NCI-H345 treated with DMSO at 0.1 percent for 48 hours (cell line): ENCODE measurements around the gene LCE5A.
"Not testable (repeated sequence)": the region's sequence is repeated elsewhere in the genome, so short reads cannot be mapped to it uniquely, and the experiment has no call there.

ENCODE experiments used
- DNase-seq: peaks from one replicate; lab custom pipeline; 2025; ENCODE audit not compliant: unreplicated experiment; lab: John Stamatoyannopoulos, UW

The LCE5A gene

DNA sequence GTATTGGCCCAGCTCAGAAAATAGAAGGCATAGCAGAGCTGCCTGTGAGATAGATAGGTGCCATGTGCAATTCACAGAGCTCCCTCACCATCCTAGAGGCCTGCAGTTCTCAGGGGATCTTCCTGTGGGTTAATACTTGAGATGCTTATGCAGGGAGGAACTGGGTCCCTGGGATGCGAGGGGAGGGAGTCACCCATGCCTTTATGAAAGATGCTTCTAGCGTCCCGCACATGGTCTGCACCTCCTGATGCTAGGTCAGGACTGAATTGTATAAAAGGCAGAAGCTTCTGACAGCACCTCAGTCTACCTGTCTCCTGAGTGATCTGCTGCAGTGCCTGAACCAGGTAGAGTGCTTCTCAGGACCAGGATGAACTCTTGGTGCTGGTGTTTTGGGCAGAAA, at the start of gene LCE5A:
Gene LCE5A (plus strand): TSS at position 301 of the 400 bp plus-strand sequence. CDS start 732 bp downstream, outside the sequence.
- DNase-seq = no peak

DNA sequence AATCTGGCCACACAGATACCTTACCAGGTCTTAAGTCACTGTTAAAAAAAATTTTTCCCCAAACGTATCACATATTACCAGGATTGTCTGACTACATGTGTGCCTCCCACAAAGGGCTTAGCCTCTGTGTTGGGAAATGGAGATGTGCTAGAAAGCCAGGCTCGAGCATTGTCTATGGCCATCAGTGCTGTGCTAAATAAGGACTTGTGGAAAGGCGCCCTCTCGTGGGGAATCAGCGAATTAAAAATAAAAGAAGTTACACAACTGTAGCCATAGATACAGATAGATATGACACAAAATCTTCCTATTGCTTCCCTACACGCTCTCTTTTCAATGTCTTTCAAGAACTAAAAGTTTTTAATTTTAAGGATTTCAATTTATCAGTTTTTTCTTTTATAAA, 49.1 kb upstream of the LCE5A start:
- no peak for DNase-seq

GRCh38 chr1:152462636-152463035, 48.0 kb upstream of the LCE5A start:
- DNase-seq = no peak

DNA sequence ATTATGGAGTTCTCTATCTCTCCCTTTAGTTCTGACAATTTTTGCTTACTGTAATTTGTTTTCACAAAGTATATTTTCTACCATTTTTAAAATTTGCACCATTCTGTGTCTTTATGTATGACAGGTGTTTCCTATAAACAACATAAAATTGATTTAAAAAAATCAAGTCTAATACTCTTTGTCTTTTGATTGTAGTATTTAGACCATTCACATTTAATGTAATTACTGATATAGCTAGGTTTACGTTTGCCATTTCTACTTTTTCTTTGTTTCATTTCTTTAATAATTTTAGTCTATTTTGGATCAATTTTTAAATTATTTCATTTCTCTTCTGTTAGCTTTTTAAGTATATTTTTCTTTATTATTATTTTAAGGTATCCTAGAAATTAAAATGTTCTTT, 44.4 kb upstream of the LCE5A start:
- no peak for DNase-seq

- no peak for DNase-seq
Observed at GRCh38 chr1:152473887-152474537, 36.6 kb upstream of the LCE5A start.

- no peak for DNase-seq
Observed at GRCh38 chr1:152479792-152480595, 30.6 kb upstream of the LCE5A start.

- no peak for DNase-seq
Observed at GRCh38 chr1:152481869-152482664, 28.5 kb upstream of the LCE5A start.

DNA sequence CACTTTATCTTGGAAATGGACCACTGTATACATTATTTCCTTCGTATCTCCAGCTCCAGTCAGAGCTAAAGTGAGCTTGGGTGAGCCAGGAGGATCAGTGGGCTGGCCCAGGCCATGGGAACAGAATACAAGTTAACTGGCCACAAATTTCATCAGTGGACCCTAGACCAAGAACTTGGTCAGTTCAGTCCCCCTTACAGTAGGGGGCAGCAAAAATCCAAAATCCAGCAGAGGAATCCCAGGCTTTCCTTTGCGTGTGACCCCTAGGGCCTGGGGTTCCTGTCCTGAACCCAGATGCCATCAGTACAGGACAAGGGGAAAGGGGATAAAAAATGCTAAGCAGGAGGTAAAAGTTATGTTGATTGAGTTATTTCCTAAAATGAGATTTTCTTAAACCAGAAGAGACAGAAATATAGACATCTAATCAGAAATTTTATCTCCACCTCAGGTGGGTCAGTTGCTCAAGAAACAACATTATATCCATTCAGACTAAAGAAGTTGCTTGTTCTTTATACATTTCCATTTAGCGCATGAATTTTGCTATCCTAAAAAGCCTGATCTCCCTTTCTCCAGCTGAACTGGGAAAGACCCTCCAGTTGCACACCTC, 24.1 kb upstream of the LCE5A start:
- DNase-seq = no peak

DNA sequence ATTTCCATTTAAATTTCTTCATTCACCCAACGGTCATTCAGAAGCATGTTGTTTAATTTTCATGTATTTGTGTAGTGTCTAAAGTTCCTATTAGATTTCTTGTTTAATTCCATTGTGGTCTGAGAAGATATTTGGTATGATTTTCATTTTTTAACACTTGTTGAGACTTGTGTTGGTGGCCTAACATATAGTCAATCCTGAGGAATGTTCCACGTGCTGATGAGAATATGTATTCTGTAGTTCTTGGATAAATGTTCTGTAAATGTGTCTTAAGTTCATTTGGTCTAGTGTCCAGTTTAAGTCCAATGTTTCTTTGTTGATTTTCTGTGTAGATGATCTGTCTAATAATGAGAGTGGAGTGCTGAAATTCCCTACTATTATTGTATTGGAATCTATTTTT, 22.7 kb upstream of the LCE5A start:
- DNase-seq = no peak

DNA sequence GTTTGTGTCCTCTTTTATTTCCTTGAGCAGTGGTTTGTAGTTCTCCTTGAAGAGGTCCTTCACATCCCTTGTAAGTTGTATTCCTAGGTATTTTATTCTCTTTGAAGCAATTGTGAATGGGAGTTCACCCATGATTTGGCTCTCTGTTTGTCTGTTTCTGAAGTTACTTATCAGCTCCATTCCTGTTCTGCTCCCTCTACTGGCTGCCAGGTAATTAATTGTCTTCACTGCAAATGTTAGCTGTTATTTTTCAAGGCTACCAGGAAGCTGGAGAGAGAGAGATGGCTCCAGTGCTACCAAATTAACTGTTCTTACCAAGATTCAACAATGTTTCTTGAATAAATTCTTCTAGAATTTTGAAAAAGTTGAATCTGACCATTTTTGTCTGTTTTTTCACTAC, 19.1 kb upstream of the LCE5A start:
- not testable (repeated sequence) for DNase-seq

DNA sequence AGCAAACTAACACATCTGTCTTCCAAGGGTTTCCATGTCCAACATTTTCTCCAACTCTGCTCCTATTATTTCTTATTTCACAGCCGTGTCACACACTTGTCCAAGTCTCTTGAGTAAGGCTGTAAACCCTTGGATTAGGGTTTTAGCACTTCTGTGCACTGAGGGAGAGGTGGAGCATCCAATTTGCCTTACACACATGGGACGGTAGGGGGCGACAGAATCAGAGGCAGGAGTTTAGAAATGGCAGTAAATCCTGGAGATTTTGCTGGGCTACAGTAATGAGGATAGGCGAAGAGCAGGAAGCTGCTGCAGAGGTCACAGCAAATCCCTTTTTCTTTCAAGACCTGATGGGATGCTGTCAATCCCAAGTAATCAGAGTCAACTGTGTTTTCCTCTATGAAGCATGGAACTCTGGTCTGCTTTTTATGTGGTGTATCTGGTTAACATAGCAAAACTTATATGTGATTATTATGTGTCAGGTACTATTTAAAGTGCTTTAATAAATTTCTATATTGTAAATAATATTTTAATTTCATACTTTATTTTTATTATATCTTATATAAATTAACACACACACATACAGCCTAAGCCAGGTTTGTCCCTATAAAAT, 15.4 kb upstream of the LCE5A start:
- DNase-seq = no peak

- no peak for DNase-seq
Observed at GRCh38 chr1:152497273-152497672, 13.3 kb upstream of the LCE5A start.

DNA sequence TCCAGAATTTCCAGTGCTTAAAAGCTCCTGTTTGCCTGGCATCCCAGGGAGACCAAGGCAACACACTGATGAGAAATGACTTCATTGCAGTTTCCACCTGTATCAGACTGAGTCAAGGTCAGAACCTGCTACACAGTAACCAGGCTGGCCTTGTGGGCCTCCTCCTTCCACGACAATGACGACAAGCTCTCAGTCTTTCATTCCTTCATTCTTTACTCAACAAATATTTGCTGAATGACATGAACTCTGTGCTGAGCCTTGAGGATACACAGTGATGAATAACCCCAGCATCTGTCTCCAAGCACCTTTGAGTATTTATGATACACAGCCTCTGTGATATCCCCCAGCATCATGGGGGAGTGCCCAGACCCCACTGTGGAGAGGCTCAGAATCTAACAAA, 8.9 kb upstream of the LCE5A start:
- DNase-seq = no peak

GRCh38 chr1:152502496-152503180, 8.0 kb upstream of the LCE5A start:
- DNase-seq = no peak

DNA sequence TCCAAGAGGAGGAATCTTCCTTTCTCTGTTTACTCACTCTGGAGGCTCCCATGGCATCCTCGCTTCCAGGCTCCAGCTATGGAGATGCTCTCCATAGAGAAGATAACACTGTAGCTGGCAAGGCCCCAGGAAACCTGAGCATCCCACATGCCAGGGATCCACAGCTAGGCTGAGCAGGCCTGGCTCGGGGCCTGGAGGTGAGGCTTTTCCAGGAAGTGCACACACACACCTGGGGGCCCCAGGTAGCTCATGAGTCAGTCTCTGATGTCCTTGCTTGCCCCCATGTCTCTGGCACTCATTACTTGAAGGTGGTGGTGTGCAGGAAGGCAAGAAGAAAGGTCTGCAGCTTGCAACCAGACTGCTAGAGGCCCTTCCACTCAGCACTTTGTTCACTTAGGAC, 5.5 kb upstream of the LCE5A start:
- DNase-seq = no peak

DNA sequence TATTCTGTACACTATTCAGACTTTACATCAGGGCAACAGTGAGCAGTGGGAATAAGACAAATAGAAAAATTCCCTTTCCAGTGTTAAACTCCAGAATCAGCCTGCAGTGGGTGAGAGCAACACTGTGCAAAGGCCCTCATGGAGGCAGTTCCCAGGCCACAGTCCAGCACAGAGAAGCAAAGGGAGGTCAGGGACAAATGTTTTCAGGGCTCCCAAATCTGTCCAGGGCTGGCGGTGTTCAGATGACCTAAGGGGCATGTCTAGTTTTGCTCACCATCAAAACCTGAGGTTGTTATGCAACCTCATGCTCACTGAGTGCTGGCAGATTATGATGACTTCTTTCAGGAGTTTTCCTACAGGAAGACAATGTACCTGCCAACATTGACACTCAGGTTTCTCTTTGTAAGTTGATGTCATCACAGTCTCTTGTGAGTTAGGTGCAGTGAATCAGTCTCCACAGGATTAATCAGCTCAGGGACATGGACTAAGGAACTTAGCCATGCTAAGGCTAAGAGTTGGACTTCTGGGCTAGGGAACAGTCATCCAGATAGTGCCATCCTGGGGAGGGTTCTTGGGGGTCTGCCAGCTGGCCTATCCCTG, 3.6 kb upstream of the LCE5A start:
- DNase-seq = no peak

- no peak for DNase-seq
Observed at GRCh38 chr1:152511596-152511995, 993 bp downstream of the LCE5A start.

- DNase-seq = no peak
Observed at GRCh38 chr1:152513081-152513480, 2.5 kb downstream of the LCE5A start.

DNA sequence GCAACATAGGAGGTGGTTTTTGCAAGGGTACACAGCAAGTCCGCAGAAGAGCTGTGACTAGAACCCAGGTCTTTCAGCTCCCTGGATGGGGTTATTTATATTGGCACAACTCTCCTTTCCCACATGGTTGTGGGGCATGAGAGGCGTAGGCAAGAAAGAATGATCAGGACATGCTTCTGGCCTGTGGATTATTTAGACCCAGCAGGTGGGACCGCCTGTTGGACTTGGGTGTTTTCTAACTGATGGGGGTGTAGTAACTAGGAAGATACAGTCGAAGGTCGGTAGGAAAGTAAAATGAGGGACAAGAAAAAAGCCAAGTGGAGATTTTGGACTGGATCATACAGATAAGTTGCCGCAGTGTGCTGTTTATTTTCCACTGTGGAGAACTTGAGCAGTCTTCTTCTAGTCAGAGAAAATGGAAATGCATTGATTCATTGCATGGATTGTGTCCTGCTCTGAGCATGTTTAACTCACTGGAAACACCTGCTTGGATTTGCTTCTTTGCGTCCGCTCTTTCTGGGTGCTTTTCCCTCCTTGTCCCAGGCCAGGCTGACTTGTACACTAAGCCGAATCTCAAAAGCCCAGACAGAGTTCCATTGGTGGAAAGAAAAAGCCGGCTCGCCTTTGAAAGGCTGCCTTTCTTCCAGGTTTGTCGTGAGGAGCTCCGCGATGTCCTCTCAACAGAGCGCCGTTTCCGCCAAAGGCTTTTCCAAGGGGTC, 4.3 kb downstream of the LCE5A start:
- DNase-seq = no peak
